Adrenal gland (tissue), 12 donors: Measurements from ENCODE around the gene DLG2. TPM values are rescaled to one million over a fixed set of nuclear protein-coding genes. Genes with fewer than 3 reads are reported as not detected.

Experiments
- DNase-seq, 7 donors: peaks; one replicate each; pipeline ENCODE4 v3.0.0-alpha.2; 2019 to 2020
- H3K27ac ChIP-seq, 5 donors: fragments of 200-600 bp; sonication (generic) in 4 of 5; 1 replicate in 3 of 5; 2 replicates in 2 of 5; pipeline versions ENCODE4 v1.5.1 to v1.8.0; 2016 to 2020; ENCODE audit warnings: mild to moderate bottlenecking in 1 of 5
- H3K27me3 ChIP-seq: fragments of 200-600 bp; 2 replicates; pipeline ENCODE4 v1.8.0; 2021
- H3K36me3 ChIP-seq, 2 donors: fragments of 200-600 bp; replicated peaks in 1 of 2; 1 replicate in 1 of 2; 2 replicates in 1 of 2; pipeline versions ENCODE4 v1.5.1 to v1.8.0; 2018 to 2022
- H3K4me1 ChIP-seq, 2 donors: fragments of 200-600 bp; replicated peaks in 1 of 2; 1 replicate in 1 of 2; 2 replicates in 1 of 2; pipeline versions ENCODE4 v1.5.1 to v1.8.0; 2018 to 2021
- H3K4me3 ChIP-seq, 4 donors: fragments of 200-600 bp; sonication (generic) in 3 of 4; one replicate each; pipeline ENCODE4 v1.5.1; 2016 to 2018
- H3K9me3 ChIP-seq, 3 donors: fragments of 200-600 bp; sonication (generic) in 1 of 3; replicated peaks in 1 of 3; 1 replicate in 2 of 3; 2 replicates in 1 of 3; pipeline versions ENCODE4 v1.5.1 to v1.8.0; 2016 to 2021
- CTCF ChIP-seq, 6 experiments: fragments of 450-650 bp in 4 of 6; fragments of 200-600 bp in 2 of 6; sonication (generic) in 1 of 6; IDR thresholded peaks; 1 replicate in 5 of 6; 2 replicates in 1 of 6; pipeline versions ENCODE4 v1.5.1 to v1.8.0; 2016 to 2021; ENCODE audit warnings: antibody characterized with exemption in 6 of 6, mild to moderate bottlenecking in 2 of 6, moderate library complexity in 1 of 6
- POLR2A ChIP-seq, 2 donors: fragments of 450-650 bp; IDR thresholded peaks; one replicate each; pipeline ENCODE4 v1.6.1; 2017; ENCODE audit warnings: antibody characterized with exemption in 2 of 2, mild to moderate bottlenecking in 2 of 2, moderate library complexity in 1 of 2
- WGBS, 4 donors: extraction: QIAGEN DNeasy Blood & Tissue Kit in 2 of 4; methylation state at CpG; one replicate each; pipeline versions ENCODE4 v1.1.5 to v1.1.7; 2013 to 2017; 5-methylcytosine and 5-hydroxymethylcytosine counted together
- intact Hi-C, 2 donors: fragments of 100-400 bp; cut with DNase I; formaldehyde crosslinking; loops; one replicate each; pipeline versions ENCODE4 v1.14.1 to v1.15.0; 2022 to 2023
- polyA plus RNA-seq, 3 donors: library from polyadenylated mRNA; stranded (reverse); fragments of 200-250 nt in 2 of 3; fragments of 350-450 nt in 1 of 3; fragmentation: Illumina TruSeq in 1 of 3; extraction: RNeasy Lipid Tissue Mini Kit (QIAGEN cat#74804) in 1 of 3; gene quantifications; one replicate each; pipeline ENCODE4 v1.2.3, GENCODE V29; 2013 to 2014
- total RNA-seq, 9 donors: library from RNA; depleted of rRNA in 4 of 9; stranded (reverse); fragments of >200 nt in 4 of 9; fragments of 120-200 nt in 1 of 9; fragmentation: NEBNext Ultra II Directional in 1 of 9; extraction: Animal tissue kit (Norgen Biotek cat#: 25700) in 1 of 9; gene quantifications; one replicate each; pipeline versions ENCODE4 v1.1.0 to v1.2.4, GENCODE V29; 2013 to 2023
- donor health status: healthy with polysubstance abuse.
- donor health status: Bipolar disorder and iron deficiency.
- donor health status: DM: yes; HTN: yes; CAD: no.
- donor health status: DM: no; HTN: no; CAD: no.
- donor health status: DM: no; HTN: no; CAD: no.
- donor health status: DM: yes; HTN: yes; CAD: no.

The DLG2 gene
- total and polyA plus RNA-seq, 12 donors: 8.3 to 101 (median 37.5) TPM

- Histone ChIP-seq H3K4me1 (no peaks in the 10 kb centered on the region), H3K36me3 (no peaks in the 10 kb centered on the region), H3K9me3 (no peaks in the 10 kb centered on the region), H3K4me3 (no peak overlapping the region), H3K27ac (no peak overlapping the region), H3K27me3 (no peaks in the 10 kb centered on the region)
- intact Hi-C loops: no loop called here
- DNase-seq: no peak
- no peak for TF ChIP-seq POLR2A (IDR thresholded peaks at IDR 0.05)
- TF ChIP-seq CTCF (IDR thresholded peaks at IDR 0.05): no peak
Observed at GRCh38 chr11:84438565-84438964, 1188.6 kb downstream of the DLG2 start.

GRCh38 chr11:84437071-84437980 is 1189.8 kb downstream of the DLG2 start:
- peak in 6 of 7 donors; percentile 7 to 65 (median 18) for DNase-seq
- Histone ChIP-seq H3K4me1 (no peaks in the 10 kb centered on the region), H3K4me3 (peak overlapping the region in 1 of 4 donors; percentile 23), H3K27me3 (no peaks in the 10 kb centered on the region), H3K27ac (no peak overlapping the region), H3K9me3 (no peaks in the 10 kb centered on the region), H3K36me3 (no peaks in the 10 kb centered on the region)
- TF ChIP-seq CTCF (IDR thresholded peaks at IDR 0.05) (no peak), POLR2A (IDR thresholded peaks at IDR 0.05) (no peak)
- WGBS, 4 donors: 4 to 19% (median 13%) methylated on average over 11 to 21 of the region's 21 CpGs
- intact Hi-C loops: no loop called here

GRCh38 chr11:84430661-84431060 is 1196.5 kb downstream of the DLG2 start:
- no peak overlapping the region for H3K4me3 ChIP-seq
- no peaks in the 10 kb centered on the region for H3K9me3 ChIP-seq
- DNase-seq: peak in 3 of 7 donors; percentile 12 to 62 (median 23)
- H3K36me3 ChIP-seq: no peaks in the 10 kb centered on the region
- intact Hi-C loops: no loop called here
- no peak overlapping the region for H3K27ac ChIP-seq
- TF ChIP-seq POLR2A (IDR thresholded peaks at IDR 0.05): no peak
- 74 to 78% (median 76%) methylated on average over 2 of the region's 2 CpGs for WGBS, 4 donors
- H3K27me3 ChIP-seq: no peaks in the 10 kb centered on the region
- H3K4me1 ChIP-seq: no peaks in the 10 kb centered on the region

GRCh38 chr11:84425673-84426072 is 1201.5 kb downstream of the DLG2 start:
- DNase-seq: no peak
- TF ChIP-seq CTCF (IDR thresholded peaks at IDR 0.05): no peak
- no peak for TF ChIP-seq POLR2A (IDR thresholded peaks at IDR 0.05)

GRCh38 chr11:84420271-84420670 is 1206.9 kb downstream of the DLG2 start:
- H3K27me3 ChIP-seq: no peaks in the 10 kb centered on the region
- no peak overlapping the region for H3K4me3 ChIP-seq
- H3K36me3 ChIP-seq: no peaks in the 10 kb centered on the region
- H3K4me1 ChIP-seq: no peaks in the 10 kb centered on the region
- no peak for DNase-seq
- 58 to 77% (median 63%) methylated on average over 4 of the region's 4 CpGs for WGBS, 4 donors
- no peaks in the 10 kb centered on the region for H3K9me3 ChIP-seq
- intact Hi-C loops: no loop called here
- TF ChIP-seq POLR2A (IDR thresholded peaks at IDR 0.05) (no peak), CTCF (IDR thresholded peaks at IDR 0.05) (no peak)
- H3K27ac ChIP-seq: no peak overlapping the region

More at GRCh38 chr11:84425673-84426072, 1201.5 kb downstream of the DLG2 start:
- Histone ChIP-seq H3K4me3 (no peak overlapping the region), H3K27ac (no peak overlapping the region), H3K4me1 (no peaks in the 10 kb centered on the region), H3K36me3 (no peaks in the 10 kb centered on the region), H3K27me3 (no peaks in the 10 kb centered on the region), H3K9me3 (no peaks in the 10 kb centered on the region)
- intact Hi-C loops: no loop called here
